HepG2 (cell line): ENCODE measurements around the gene TPRA1. TPM values are rescaled to one million over a fixed set of nuclear protein-coding genes. Genes with fewer than 3 reads are reported as not detected.

Experiments used
- ERF ChIP-seq: IDR thresholded peaks from 2 replicates; pipeline ENCODE4 v1.6.1; 2018; ENCODE audit warnings: missing biosample characterization, missing genetic modification reagents
- HNF4G ChIP-seq, 2 experiments: sonication (generic) in 1 of 2; formaldehyde crosslinking in 1 of 2; IDR thresholded peaks; 2 replicates each; pipeline versions ENCODE4 v1.4.0 to v1.6.1; 2011 to 2020; ENCODE audit warnings: borderline replicate concordance in 2 of 2, low read depth in 2 of 2, mild to moderate bottlenecking in 2 of 2, low read length in 1 of 2, missing genetic modification reagents in 1 of 2, moderate library complexity in 1 of 2
- JUN ChIP-seq: sonication (generic); formaldehyde crosslinking; IDR thresholded peaks from 2 replicates; pipeline ENCODE4 v1.4.0; 2020; ENCODE audit warnings: mild to moderate bottlenecking, missing genetic modification reagents
- MEF2D ChIP-seq: sonication (generic); formaldehyde crosslinking; IDR thresholded peaks from 2 replicates; pipeline ENCODE4 v1.5.1; 2020; ENCODE audit warnings: mild to moderate bottlenecking, missing genetic modification reagents
- MTF1 ChIP-seq: sonication (generic); formaldehyde crosslinking; IDR thresholded peaks from 2 replicates; pipeline ENCODE4 v1.5.0; 2020; ENCODE audit warnings: missing genetic modification reagents
- NONO ChIP-seq, 2 experiments: fragments of 450-650 bp in 1 of 2; sonication (generic) in 1 of 2; formaldehyde crosslinking in 1 of 2; IDR thresholded peaks in 1 of 2; conservative IDR thresholded peaks in 1 of 2; 2 replicates each; pipeline versions ENCODE4 v1.6.1 to v1.8.0; 2017 to 2022; ENCODE audit warnings: mild to moderate bottlenecking in 1 of 2, missing genetic modification reagents in 1 of 2, moderate library complexity in 1 of 2
- THRA ChIP-seq: sonication (generic); formaldehyde crosslinking; IDR thresholded peaks from 2 replicates; pipeline ENCODE4 v1.4.0; 2020; ENCODE audit warnings: missing genetic modification reagents, borderline replicate concordance
- ZNF318 ChIP-seq: sonication (generic); formaldehyde crosslinking; IDR thresholded peaks from 2 replicates; pipeline ENCODE4 v1.4.0; 2020; ENCODE audit warnings: mild to moderate bottlenecking, missing genetic modification reagents
- ZNF687 ChIP-seq: sonication (generic); formaldehyde crosslinking; IDR thresholded peaks from 2 replicates; pipeline ENCODE4 v1.5.1; 2020; ENCODE audit warnings: mild to moderate bottlenecking, missing genetic modification reagents, moderate library complexity
- polyA plus RNA-seq, 8 experiments: library from polyadenylated mRNA; depleted of rRNA in 3 of 8; stranded (reverse) in 7 of 8; unstranded in 1 of 8; fragments of >200 nt; fragmentation: Illumina TruSeq in 4 of 8; extraction: Trizol in 4 of 8; gene quantifications; 2 replicates each; pipeline versions ENCODE4 v1.2.1 to v1.2.3, GENCODE V29; 2011 to 2016; ENCODE audit warnings: low read depth in 4 of 8, missing spikeins in 1 of 8, mixed read lengths in 1 of 8; ENCODE audit not compliant: insufficient read depth in 1 of 8
- total RNA-seq, 5 experiments: library from RNA; depleted of rRNA; stranded (reverse); fragments of >200 nt; fragmentation: Illumina TruSeq; extraction: Trizol; gene quantifications; 2 replicates each; pipeline ENCODE4 v1.2.3, GENCODE V29; 2016; ENCODE audit warnings: low read depth in 1 of 5
- TF ChIP-seq, protein P1 (sequence below): sonication (generic); formaldehyde crosslinking; IDR thresholded peaks from 2 replicates; pipeline ENCODE4 v1.5.0; 2020; ENCODE audit warnings: mild to moderate bottlenecking, missing genetic modification reagents, moderate library complexity

The TPRA1 gene
- total and polyA plus RNA-seq, 2 of the 13 experiments (the other 11 are each of a cell fraction or from before 2014, with no cell fraction given), result 25.4 to 25.8 TPM

GRCh38 chr3:127547761-127548605 lies 42.5 kb downstream of the TPRA1 start (continued):
- TF ChIP-seq ZNF687 (CRISPR knock-in tag) (peak; percentile 44), ERF (CRISPR knock-in tag) (0 out of 2 replicates have a peak, but pooled peaks have one; percentile 36), NONO (IDR thresholded peaks at IDR 0.05) (no peak), NONO (CRISPR knock-in tag; conservative IDR thresholded peaks at IDR 0.05) (0 out of 2 replicates have a peak, but pooled peaks have one; percentile 16), MEF2D (CRISPR knock-in tag) (no peak), ZNF318 (CRISPR knock-in tag) (no peak), JUN (CRISPR knock-in tag) (no peak), MTF1 (no peak), HNF4G (IDR thresholded peaks at IDR 0.05; ENCODE audit: borderline replicate concordance, low read depth, low read length) (no peak), HNF4G (CRISPR knock-in tag; IDR thresholded peaks at IDR 0.05; ENCODE audit: borderline replicate concordance, low read depth) (no peak), THRA (CRISPR knock-in tag) (0 out of 2 replicates have a peak, but pooled peaks have one; percentile 12)
- TF ChIP-seq, protein P1, sequence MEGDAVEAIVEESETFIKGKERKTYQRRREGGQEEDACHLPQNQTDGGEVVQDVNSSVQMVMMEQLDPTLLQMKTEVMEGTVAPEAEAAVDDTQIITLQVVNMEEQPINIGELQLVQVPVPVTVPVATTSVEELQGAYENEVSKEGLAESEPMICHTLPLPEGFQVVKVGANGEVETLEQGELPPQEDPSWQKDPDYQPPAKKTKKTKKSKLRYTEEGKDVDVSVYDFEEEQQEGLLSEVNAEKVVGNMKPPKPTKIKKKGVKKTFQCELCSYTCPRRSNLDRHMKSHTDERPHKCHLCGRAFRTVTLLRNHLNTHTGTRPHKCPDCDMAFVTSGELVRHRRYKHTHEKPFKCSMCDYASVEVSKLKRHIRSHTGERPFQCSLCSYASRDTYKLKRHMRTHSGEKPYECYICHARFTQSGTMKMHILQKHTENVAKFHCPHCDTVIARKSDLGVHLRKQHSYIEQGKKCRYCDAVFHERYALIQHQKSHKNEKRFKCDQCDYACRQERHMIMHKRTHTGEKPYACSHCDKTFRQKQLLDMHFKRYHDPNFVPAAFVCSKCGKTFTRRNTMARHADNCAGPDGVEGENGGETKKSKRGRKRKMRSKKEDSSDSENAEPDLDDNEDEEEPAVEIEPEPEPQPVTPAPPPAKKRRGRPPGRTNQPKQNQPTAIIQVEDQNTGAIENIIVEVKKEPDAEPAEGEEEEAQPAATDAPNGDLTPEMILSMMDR (CRISPR knock-in tag), result peak; percentile 84
